ENCODE data around the gene JAK1. TPM values are rescaled to one million over a fixed set of nuclear protein-coding genes. Genes with fewer than 3 reads are reported as not detected.
A peak's percentile ranks its signal among the peaks of the same experiment; 100 is the strongest.
"Not testable (repeated sequence)": the region's sequence is repeated elsewhere in the genome, so short reads cannot be mapped to it uniquely, and the experiment has no call there.

The JAK1 gene
- total and polyA plus RNA-seq, 12 donors, result 23.4 to 155 (median 91.1) TPM

GRCh38 chr1:64828829-64829228 is 137.5 kb downstream of the JAK1 start:
- WGBS, 4 donors, result 45 to 69% (median 57%) methylated on average over 1 of the region's 1 CpG
- intact Hi-C loops (cut with DNase I), result loop anchor here (5.0 to 10.0 kb wide), 4 partner anchors 84 to 562 kb away; partner anchors contain the start of gene RAVER2 (in 2 of the 2)

GRCh38 chr1:64826991-64827390 is 139.4 kb downstream of the JAK1 start:
- H3K9me3 ChIP-seq (replicated peaks in 1 of 3), result no peaks in the 10 kb centered on the region
- H3K27me3 ChIP-seq, result no peaks in the 10 kb centered on the region
- intact Hi-C loops (cut with DNase I), result loop anchor here (5.0 to 10.0 kb wide), 4 partner anchors 82 to 560 kb away; partner anchors contain the start of gene RAVER2 (in 2 of the 2)
- TF ChIP-seq POLR2A (IDR thresholded peaks at IDR 0.05), result no peak
- TF ChIP-seq CTCF (IDR thresholded peaks at IDR 0.05), result no peak
- H3K36me3 ChIP-seq (replicated peaks in 1 of 2), result no peaks in the 10 kb centered on the region
- WGBS, 4 donors, result 85 to 90% (median 88%) methylated on average over 5 of the region's 5 CpGs
- DNase-seq, result no peak
- no peak overlapping the region for H3K4me3 ChIP-seq
- no peaks in the 10 kb centered on the region for H3K4me1 ChIP-seq (replicated peaks in 1 of 2)
- H3K27ac ChIP-seq, result no peak overlapping the region

More at GRCh38 chr1:64828829-64829228, 137.5 kb downstream of the JAK1 start:
- TF ChIP-seq POLR2A (IDR thresholded peaks at IDR 0.05), result no peak
- no peak for TF ChIP-seq CTCF (IDR thresholded peaks at IDR 0.05)
- Histone ChIP-seq H3K4me1 (replicated peaks in 1 of 2) (no peaks in the 10 kb centered on the region), H3K36me3 (replicated peaks in 1 of 2) (peaks cover 0 to 12% of the 10 kb centered on the region in 2 donors), H3K27me3 (no peaks in the 10 kb centered on the region), H3K4me3 (no peak overlapping the region), H3K9me3 (replicated peaks in 1 of 3) (no peaks in the 10 kb centered on the region), H3K27ac (no peak overlapping the region)
- DNase-seq, result no peak

GRCh38 chr1:64823691-64824476 is 142.5 kb downstream of the JAK1 start:
- Histone ChIP-seq H3K4me1 (replicated peaks in 1 of 2) (no peaks in the 10 kb centered on the region), H3K27me3 (no peaks in the 10 kb centered on the region), H3K4me3 (no peak overlapping the region), H3K9me3 (replicated peaks in 1 of 3) (no peaks in the 10 kb centered on the region), H3K27ac (no peak overlapping the region), H3K36me3 (replicated peaks in 1 of 2) (no peaks in the 10 kb centered on the region)
- WGBS, 4 donors, result 52 to 57% (median 55%) methylated on average over 11 of the region's 11 CpGs
- TF ChIP-seq POLR2A (IDR thresholded peaks at IDR 0.05) (no peak), CTCF (IDR thresholded peaks at IDR 0.05) (peak; percentile 72 to 94 (median 88))
- peak; percentile 62 to 92 (median 77) for DNase-seq
- intact Hi-C loops (cut with DNase I), result loop anchor here (5.0 to 10.0 kb wide), 3 partner anchors 79 to 139 kb away; partner anchors contain the start of gene RAVER2 (in 2 of the 2)

GRCh38 chr1:64822621-64823020 is 143.7 kb downstream of the JAK1 start:
- no peak for DNase-seq
- WGBS, 4 donors, result 28 to 44% (median 38%) methylated on average over 1 of the region's 1 CpG
- no peak overlapping the region for H3K27ac ChIP-seq
- no peaks in the 10 kb centered on the region for H3K36me3 ChIP-seq (replicated peaks in 1 of 2)
- TF ChIP-seq POLR2A (IDR thresholded peaks at IDR 0.05) (no peak), CTCF (IDR thresholded peaks at IDR 0.05) (no peak)
- H3K4me3 ChIP-seq, result no peak overlapping the region
- H3K9me3 ChIP-seq (replicated peaks in 1 of 3), result no peaks in the 10 kb centered on the region
- intact Hi-C loops (cut with DNase I), result loop anchor here (5.0 to 10.0 kb wide), 3 partner anchors 78 to 138 kb away; partner anchors contain the start of gene RAVER2 (in 2 of the 2)
- H3K27me3 ChIP-seq, result no peaks in the 10 kb centered on the region
- no peaks in the 10 kb centered on the region for H3K4me1 ChIP-seq (replicated peaks in 1 of 2)

- not testable (repeated sequence) for H3K27me3 ChIP-seq; H3K36me3 ChIP-seq (replicated peaks in 1 of 2); H3K9me3 ChIP-seq (replicated peaks in 1 of 3); H3K4me3 ChIP-seq; H3K27ac ChIP-seq; H3K4me1 ChIP-seq (replicated peaks in 1 of 2); DNase-seq
- 97 to 100% (median 97%) methylated on average over 3 of the region's 3 CpGs for WGBS, 4 donors
- intact Hi-C loops (cut with DNase I), result loop anchor here (5.0 to 10.0 kb wide), 3 partner anchors 76 to 136 kb away; partner anchors contain the start of gene RAVER2 (in 2 of the 2)
These were observed 145.8 kb downstream of the JAK1 start for GRCh38 chr1:64820572-64820971.

- intact Hi-C loops (cut with DNase I); H3K27ac ChIP-seq; DNase-seq; H3K27me3 ChIP-seq; H3K4me3 ChIP-seq; H3K4me1 ChIP-seq (replicated peaks in 1 of 2); H3K36me3 ChIP-seq (replicated peaks in 1 of 2); H3K9me3 ChIP-seq (replicated peaks in 1 of 3): not testable (repeated sequence)
- 88 to 92% (median 91%) methylated on average over 5 of the region's 5 CpGs for WGBS, 4 donors
These were observed 149.0 kb downstream of the JAK1 start for GRCh38 chr1:64817364-64817763.
